Stimulated activated CD4-positive, alpha-beta T cell treated with anti-CD3 and anti-CD28 coated beads, Interleukin-12 subunit alpha, Interleukin-12 subunit beta, amount 100 ng/mL, for 48 hours (primary cell): Measurements from ENCODE around the gene SLC35A4.
"Not testable (repeated sequence)": the region's sequence is repeated elsewhere in the genome, so short reads cannot be mapped to it uniquely, and the experiment has no call there.

ENCODE experiments used
- DNase-seq, 3 donors: peaks; one replicate each; pipeline ENCODE4 v3.0.0-alpha.2; 2020; ENCODE audit warnings: low read depth in 2 of 3, low spot score in 1 of 3

SLC35A4 gene

GRCh38 chr5:140588311-140589070 lies 23.9 kb downstream of the SLC35A4 start:
- DNase-seq = no peak

GRCh38 chr5:140590861-140591260 lies 26.2 kb downstream of the SLC35A4 start:
- DNase-seq = no peak

GRCh38 chr5:140591747-140592372 lies 27.2 kb downstream of the SLC35A4 start:
- no peak for DNase-seq

GRCh38 chr5:140593070-140593469 lies 28.4 kb downstream of the SLC35A4 start:
- not testable (repeated sequence) for DNase-seq

- no peak for DNase-seq
Measured at GRCh38 chr5:140594169-140594568, 29.5 kb downstream of the SLC35A4 start.

GRCh38 chr5:140595538-140596300 lies 31.1 kb downstream of the SLC35A4 start:
- DNase-seq = no peak

- no peak for DNase-seq
Measured at GRCh38 chr5:140596321-140596741, 31.7 kb downstream of the SLC35A4 start.

- DNase-seq = no peak
Measured at GRCh38 chr5:140598836-140599235, 34.2 kb downstream of the SLC35A4 start.

GRCh38 chr5:140600096-140600495 lies 35.5 kb downstream of the SLC35A4 start:
- DNase-seq = no peak

GRCh38 chr5:140602147-140602546 lies 37.5 kb downstream of the SLC35A4 start:
- no peak for DNase-seq

GRCh38 chr5:140603446-140603698 lies 38.7 kb downstream of the SLC35A4 start:
- DNase-seq = not testable (repeated sequence)

GRCh38 chr5:140603734-140604133 lies 39.1 kb downstream of the SLC35A4 start:
- DNase-seq = no peak

GRCh38 chr5:140605879-140606278 lies 41.3 kb downstream of the SLC35A4 start:
- DNase-seq = no peak

- DNase-seq = no peak
Measured at GRCh38 chr5:140607031-140607430, 42.4 kb downstream of the SLC35A4 start.

- no peak for DNase-seq
Measured at GRCh38 chr5:140608722-140609121, 44.1 kb downstream of the SLC35A4 start.

- DNase-seq = no peak
Measured at GRCh38 chr5:140609126-140609525, 44.5 kb downstream of the SLC35A4 start.

GRCh38 chr5:140611020-140611521 lies 46.4 kb downstream of the SLC35A4 start:
- no peak for DNase-seq
